ENCODE data around the gene CPVL.

DNA sequence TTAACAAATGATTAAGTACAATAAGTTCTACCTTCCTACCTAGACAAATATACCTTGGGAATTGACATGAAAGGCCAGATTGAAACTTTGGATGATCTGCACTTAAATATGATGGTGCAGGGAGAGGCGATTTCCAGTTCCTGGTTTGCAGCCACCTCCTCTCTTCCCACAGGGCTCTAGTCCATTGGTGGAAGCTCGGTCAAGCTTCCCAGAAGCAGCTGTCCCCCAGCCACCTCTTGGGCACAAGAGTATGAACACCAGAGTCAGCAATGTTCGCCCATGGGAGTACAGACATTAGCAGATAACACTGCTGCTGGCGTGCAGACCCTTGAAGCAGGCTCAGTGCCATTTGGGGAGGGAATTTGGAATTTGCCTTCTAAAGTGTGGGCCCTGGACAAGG lies 1.5 kb upstream of the CPVL start:
- TF ChIP-seq, protein P1, sequence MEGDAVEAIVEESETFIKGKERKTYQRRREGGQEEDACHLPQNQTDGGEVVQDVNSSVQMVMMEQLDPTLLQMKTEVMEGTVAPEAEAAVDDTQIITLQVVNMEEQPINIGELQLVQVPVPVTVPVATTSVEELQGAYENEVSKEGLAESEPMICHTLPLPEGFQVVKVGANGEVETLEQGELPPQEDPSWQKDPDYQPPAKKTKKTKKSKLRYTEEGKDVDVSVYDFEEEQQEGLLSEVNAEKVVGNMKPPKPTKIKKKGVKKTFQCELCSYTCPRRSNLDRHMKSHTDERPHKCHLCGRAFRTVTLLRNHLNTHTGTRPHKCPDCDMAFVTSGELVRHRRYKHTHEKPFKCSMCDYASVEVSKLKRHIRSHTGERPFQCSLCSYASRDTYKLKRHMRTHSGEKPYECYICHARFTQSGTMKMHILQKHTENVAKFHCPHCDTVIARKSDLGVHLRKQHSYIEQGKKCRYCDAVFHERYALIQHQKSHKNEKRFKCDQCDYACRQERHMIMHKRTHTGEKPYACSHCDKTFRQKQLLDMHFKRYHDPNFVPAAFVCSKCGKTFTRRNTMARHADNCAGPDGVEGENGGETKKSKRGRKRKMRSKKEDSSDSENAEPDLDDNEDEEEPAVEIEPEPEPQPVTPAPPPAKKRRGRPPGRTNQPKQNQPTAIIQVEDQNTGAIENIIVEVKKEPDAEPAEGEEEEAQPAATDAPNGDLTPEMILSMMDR (IDR thresholded peaks at IDR 0.05; ENCODE audit: low read depth, low read length): no peak
- no peak for TF ChIP-seq EZH2phosphoT487 (IDR thresholded peaks at IDR 0.05; ENCODE audit: low read depth)

All from OCI-LY3 (cell line).